ENCODE results near the gene SLC19A2. TPM values are rescaled to one million over a fixed set of nuclear protein-coding genes. Genes with fewer than 3 reads are reported as not detected.
A peak's percentile ranks its signal among the peaks of the same experiment; 100 is the strongest.

SLC19A2 gene
- total RNA-seq, 4 donors from 2014 or later, result 7.2 to 14.9 (median 10.9) TPM

GRCh38 chr1:169460191-169460833 is 25.4 kb downstream of the SLC19A2 start:
- H3K27ac ChIP-seq, result no peak overlapping the region
- no peak for DNase-seq
- no peak for TF ChIP-seq POLR2A (IDR thresholded peaks at IDR 0.05)
- TF ChIP-seq, protein P1, sequence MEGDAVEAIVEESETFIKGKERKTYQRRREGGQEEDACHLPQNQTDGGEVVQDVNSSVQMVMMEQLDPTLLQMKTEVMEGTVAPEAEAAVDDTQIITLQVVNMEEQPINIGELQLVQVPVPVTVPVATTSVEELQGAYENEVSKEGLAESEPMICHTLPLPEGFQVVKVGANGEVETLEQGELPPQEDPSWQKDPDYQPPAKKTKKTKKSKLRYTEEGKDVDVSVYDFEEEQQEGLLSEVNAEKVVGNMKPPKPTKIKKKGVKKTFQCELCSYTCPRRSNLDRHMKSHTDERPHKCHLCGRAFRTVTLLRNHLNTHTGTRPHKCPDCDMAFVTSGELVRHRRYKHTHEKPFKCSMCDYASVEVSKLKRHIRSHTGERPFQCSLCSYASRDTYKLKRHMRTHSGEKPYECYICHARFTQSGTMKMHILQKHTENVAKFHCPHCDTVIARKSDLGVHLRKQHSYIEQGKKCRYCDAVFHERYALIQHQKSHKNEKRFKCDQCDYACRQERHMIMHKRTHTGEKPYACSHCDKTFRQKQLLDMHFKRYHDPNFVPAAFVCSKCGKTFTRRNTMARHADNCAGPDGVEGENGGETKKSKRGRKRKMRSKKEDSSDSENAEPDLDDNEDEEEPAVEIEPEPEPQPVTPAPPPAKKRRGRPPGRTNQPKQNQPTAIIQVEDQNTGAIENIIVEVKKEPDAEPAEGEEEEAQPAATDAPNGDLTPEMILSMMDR (IDR thresholded peaks at IDR 0.05), result no peak

DNA sequence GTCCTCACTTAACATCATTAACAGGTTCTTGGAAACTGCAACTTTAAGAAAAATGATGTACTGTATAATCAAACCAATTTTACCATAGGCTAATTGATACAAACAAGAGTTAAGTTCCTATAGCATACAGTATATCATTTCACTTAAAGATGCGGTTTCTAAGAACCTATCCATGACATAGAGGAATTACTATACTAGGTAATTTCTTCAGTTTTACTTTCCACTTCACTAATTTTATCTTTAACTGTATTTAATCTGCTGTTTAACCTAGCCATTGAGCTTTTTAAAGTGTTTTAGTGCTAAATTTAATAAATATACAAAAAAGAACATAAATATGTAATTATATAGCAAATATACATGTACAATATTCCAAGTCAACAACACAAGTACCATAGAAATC is 28.3 kb downstream of the SLC19A2 start:
- Histone ChIP-seq H3K27ac (no peak overlapping the region), H3K9me3 (peaks cover 0 to 8% (median 0%) of the 10 kb centered on the region in 4 donors), H3K27me3 (no peaks in the 10 kb centered on the region), H3K4me3 (no peak overlapping the region), H3K36me3 (no peaks in the 10 kb centered on the region), H3K4me1 (peaks cover 0 to 8% (median 0%) of the 10 kb centered on the region in 4 donors)
- no peak for DNase-seq
- no peak for TF ChIP-seq POLR2A (IDR thresholded peaks at IDR 0.05)

More at GRCh38 chr1:169460191-169460833, 25.4 kb downstream of the SLC19A2 start:
- H3K4me1 ChIP-seq, result peaks cover 0 to 8% (median 0%) of the 10 kb centered on the region in 4 donors
- peak overlapping the region in 2 of 4 donors; percentile 23 to 35 for H3K4me3 ChIP-seq
- peaks cover 0 to 8% (median 0%) of the 10 kb centered on the region in 4 donors for H3K9me3 ChIP-seq
- no peaks in the 10 kb centered on the region for H3K36me3 ChIP-seq
- H3K27me3 ChIP-seq, result no peaks in the 10 kb centered on the region

- no peak for DNase-seq
- no peaks in the 10 kb centered on the region for H3K36me3 ChIP-seq
- H3K4me3 ChIP-seq, result no peak overlapping the region
- H3K4me1 ChIP-seq, result peaks cover 0 to 13% (median 0%) of the 10 kb centered on the region in 4 donors
- peaks cover 0 to 8% (median 0%) of the 10 kb centered on the region in 4 donors for H3K9me3 ChIP-seq
- no peaks in the 10 kb centered on the region for H3K27me3 ChIP-seq
- no peak overlapping the region for H3K27ac ChIP-seq
- TF ChIP-seq, protein P1 (IDR thresholded peaks at IDR 0.05), result no peak
- no peak for TF ChIP-seq POLR2A (IDR thresholded peaks at IDR 0.05)
Observed at GRCh38 chr1:169456029-169456428, 29.7 kb downstream of the SLC19A2 start.

DNA sequence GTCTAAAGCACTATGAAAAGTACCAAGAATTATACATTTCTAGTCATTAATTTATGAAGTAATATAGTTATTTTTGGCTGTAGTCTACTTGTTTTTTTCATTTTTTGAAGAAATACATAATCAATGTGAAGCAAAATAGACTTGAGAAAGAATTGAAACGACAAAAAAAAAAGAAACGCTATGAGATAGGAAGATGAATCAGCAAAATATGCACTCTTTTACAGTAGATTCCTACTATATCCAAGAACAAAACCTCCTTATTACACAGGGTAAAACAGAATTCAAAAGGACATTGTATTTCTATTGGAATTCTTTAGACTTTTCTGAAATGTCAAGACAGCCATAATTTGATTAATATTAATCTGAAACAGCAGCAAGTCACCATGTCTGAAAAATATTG is 32.8 kb downstream of the SLC19A2 start:
- Histone ChIP-seq H3K27ac (no peak overlapping the region), H3K4me3 (no peak overlapping the region), H3K36me3 (no peaks in the 10 kb centered on the region), H3K27me3 (no peaks in the 10 kb centered on the region), H3K9me3 (peaks cover 0 to 8% (median 0%) of the 10 kb centered on the region in 4 donors), H3K4me1 (peaks cover 0 to 5% (median 0%) of the 10 kb centered on the region in 4 donors)
- TF ChIP-seq, protein P1 (IDR thresholded peaks at IDR 0.05), result no peak
- no peak for TF ChIP-seq POLR2A (IDR thresholded peaks at IDR 0.05)
- no peak for DNase-seq

DNA sequence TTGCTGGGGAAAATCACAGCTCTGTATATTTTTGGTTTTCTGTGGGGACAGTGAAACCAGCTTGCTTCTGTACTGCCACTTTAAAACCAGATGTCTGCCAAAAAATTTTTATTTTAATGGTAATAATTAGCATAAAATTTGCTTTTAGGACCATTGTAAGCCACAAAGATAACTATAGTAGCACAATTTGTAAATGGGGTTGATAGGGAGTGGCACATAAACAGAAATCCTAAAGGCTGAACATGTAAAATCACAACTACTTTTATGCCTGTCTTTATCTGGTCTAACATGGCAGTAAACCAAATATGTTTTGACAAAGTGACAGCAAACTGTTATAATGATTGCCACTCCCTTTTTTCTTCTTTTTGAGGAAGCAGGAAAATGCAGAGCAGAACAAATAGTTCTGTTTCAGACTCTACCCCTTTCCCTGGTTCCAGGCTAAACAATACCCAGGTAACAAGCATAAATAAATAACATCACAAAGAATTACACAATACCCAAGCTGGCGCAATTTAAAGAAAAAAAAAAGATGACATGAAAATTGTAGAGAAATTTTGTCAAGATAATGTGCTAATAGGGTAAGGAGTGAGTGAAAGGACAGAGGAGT is 34.4 kb downstream of the SLC19A2 start:
- no peak for DNase-seq
- Histone ChIP-seq H3K27ac (no peak overlapping the region), H3K36me3 (no peaks in the 10 kb centered on the region), H3K9me3 (no peaks in the 10 kb centered on the region), H3K27me3 (no peaks in the 10 kb centered on the region), H3K4me1 (peaks cover 0 to 5% (median 0%) of the 10 kb centered on the region in 4 donors), H3K4me3 (no peak overlapping the region)
- TF ChIP-seq, protein P1 (IDR thresholded peaks at IDR 0.05), result no peak
- no peak for TF ChIP-seq POLR2A (IDR thresholded peaks at IDR 0.05)

GRCh38 chr1:169443923-169444322 is 41.8 kb downstream of the SLC19A2 start:
- no peaks in the 10 kb centered on the region for H3K27me3 ChIP-seq
- no peak overlapping the region for H3K27ac ChIP-seq
- no peaks in the 10 kb centered on the region for H3K4me1 ChIP-seq
- no peak overlapping the region for H3K4me3 ChIP-seq
- no peak for DNase-seq
- H3K9me3 ChIP-seq, result no peaks in the 10 kb centered on the region
- no peak for TF ChIP-seq POLR2A (IDR thresholded peaks at IDR 0.05)
- TF ChIP-seq, protein P1 (IDR thresholded peaks at IDR 0.05), result no peak
- H3K36me3 ChIP-seq, result no peaks in the 10 kb centered on the region

Data from Peyer's patch (tissue), 4 donors.